ENCODE data around the gene SCAMP5. TPM values are rescaled to one million over a fixed set of nuclear protein-coding genes. Genes with fewer than 3 reads are reported as not detected.

SCAMP5 gene
- total RNA-seq, 1 experiment from 2014 or later, result 7.0 TPM

- ATAC-seq (no peak), DNase-seq (no peak)
- 0 out of 2 replicates have a peak overlapping the region, but pooled peaks have one; percentile 26 for H3K9ac ChIP-seq (ENCODE audit: low read length)
- H3K27me3 ChIP-seq (ENCODE audit: low read length), result no peaks in the 10 kb centered on the region
- 0 out of 2 replicates have a peak, but pooled peaks cover 22% of the 10 kb centered on the region for H3K79me2 ChIP-seq (ENCODE audit: low read length)
- no peaks in the 10 kb centered on the region for H3K36me3 ChIP-seq (ENCODE audit: low read depth, low read length)
- H3K4me2 ChIP-seq (ENCODE audit: low read length), result peak overlapping the region; percentile 55; the same call in 1 of the 2 replicates
- no peak for TF ChIP-seq EZH2 (IDR thresholded peaks at IDR 0.05; ENCODE audit: low read length, unreplicated experiment)
- TF ChIP-seq CTCF (conservative IDR thresholded peaks at IDR 0.05; ENCODE audit: low read depth, low read length), result no peak
- TF ChIP-seq EZH2phosphoT487 (IDR thresholded peaks at IDR 0.05; ENCODE audit: borderline replicate concordance, low read length), result no peak
- no peak overlapping the region for H3K4me3 ChIP-seq (ENCODE audit: low read length)
- POLR2A ChIA-PET (ENCODE audit: unreplicated experiment), result no interaction called here
- no peaks in the 10 kb centered on the region for H3K9me2 ChIP-seq (replicated peaks; ENCODE audit: low read length)
- H3K9me3 ChIP-seq (ENCODE audit: low read length), result no peaks in the 10 kb centered on the region
- no peak overlapping the region for H2AFZ ChIP-seq (ENCODE audit: low read length)
- H3K4me1 ChIP-seq (ENCODE audit: insufficient read depth, low read length), result peaks cover 23% of the 10 kb centered on the region
- no TSS peak for BruUV-seq (replicated peaks)
- CTCF ChIA-PET, result interaction anchor here (0.6 to 1.4 kb wide), 3 partner anchors 11 to 174 kb away, joined by 3 to 7 read pairs (median 4); partner anchors contain the start of gene C15orf39
- intact Hi-C loops (cut with micrococcal nuclease), result no loop called here
- peak overlapping the region; percentile 43; the same call in 1 of the 2 replicates for H3K27ac ChIP-seq (ENCODE audit: low read length)
- H4K20me1 ChIP-seq (ENCODE audit: low read length), result no peaks in the 10 kb centered on the region
- H3F3A ChIP-seq (ENCODE audit: low read length, unreplicated experiment), result no peaks in the 10 kb centered on the region
Observed at GRCh38 chr15:75030023-75030413, 34.7 kb downstream of the SCAMP5 start.

GRCh38 chr15:75030424-75030823, 35.1 kb downstream of the SCAMP5 start:
- H3F3A ChIP-seq (ENCODE audit: low read length, unreplicated experiment), result no peaks in the 10 kb centered on the region
- peaks cover 23% of the 10 kb centered on the region for H3K4me1 ChIP-seq (ENCODE audit: insufficient read depth, low read length)
- no peaks in the 10 kb centered on the region for H3K9me2 ChIP-seq (replicated peaks; ENCODE audit: low read length)
- H3K4me2 ChIP-seq (ENCODE audit: low read length), result no peak overlapping the region
- no peaks in the 10 kb centered on the region for H3K27me3 ChIP-seq (ENCODE audit: low read length)
- no peak overlapping the region for H3K27ac ChIP-seq (ENCODE audit: low read length)
- no TSS peak for BruUV-seq (replicated peaks)
- ChIA-PET CTCF (interaction anchor here (0.6 kb wide), 1 partner anchor 12 kb away, joined by 3 read pairs; no protein-coding TSS in a partner anchor), POLR2A (ENCODE audit: unreplicated experiment) (no interaction called here)
- no peaks in the 10 kb centered on the region for H3K36me3 ChIP-seq (ENCODE audit: low read depth, low read length)
- H2AFZ ChIP-seq (ENCODE audit: low read length), result no peak overlapping the region
- H3K79me2 ChIP-seq (ENCODE audit: low read length), result 0 out of 2 replicates have a peak, but pooled peaks cover 22% of the 10 kb centered on the region
- no peak for DNase-seq
- no peak for ATAC-seq
- H3K9ac ChIP-seq (ENCODE audit: low read length), result no peak overlapping the region
- no peaks in the 10 kb centered on the region for H3K9me3 ChIP-seq (ENCODE audit: low read length)
- intact Hi-C loops (cut with micrococcal nuclease), result no loop called here
- H3K4me3 ChIP-seq (ENCODE audit: low read length), result no peak overlapping the region
- TF ChIP-seq CTCF (conservative IDR thresholded peaks at IDR 0.05; ENCODE audit: low read depth, low read length) (no peak), EZH2 (IDR thresholded peaks at IDR 0.05; ENCODE audit: low read length, unreplicated experiment) (no peak), EZH2phosphoT487 (IDR thresholded peaks at IDR 0.05; ENCODE audit: borderline replicate concordance, low read length) (no peak)
- no peaks in the 10 kb centered on the region for H4K20me1 ChIP-seq (ENCODE audit: low read length)

GRCh38 chr15:75031848-75032247, 36.5 kb downstream of the SCAMP5 start:
- no peaks in the 10 kb centered on the region for H4K20me1 ChIP-seq (ENCODE audit: low read length)
- no peak for TF ChIP-seq EZH2phosphoT487 (IDR thresholded peaks at IDR 0.05; ENCODE audit: borderline replicate concordance, low read length)
- no peak for TF ChIP-seq CTCF (conservative IDR thresholded peaks at IDR 0.05; ENCODE audit: low read depth, low read length)
- TF ChIP-seq EZH2 (IDR thresholded peaks at IDR 0.05; ENCODE audit: low read length, unreplicated experiment), result no peak
- no peaks in the 10 kb centered on the region for H3K27me3 ChIP-seq (ENCODE audit: low read length)
- H3K9me3 ChIP-seq (ENCODE audit: low read length), result no peaks in the 10 kb centered on the region
- DNase-seq (no peak), ATAC-seq (no peak)
- no TSS peak for BruUV-seq (replicated peaks)
- ChIA-PET CTCF (no interaction called here), POLR2A (ENCODE audit: unreplicated experiment) (no interaction called here)
- H3K9ac ChIP-seq (ENCODE audit: low read length), result no peak overlapping the region
- no peaks in the 10 kb centered on the region for H3F3A ChIP-seq (ENCODE audit: low read length, unreplicated experiment)
- no peak overlapping the region for H3K27ac ChIP-seq (ENCODE audit: low read length)
- no peaks in the 10 kb centered on the region for H3K9me2 ChIP-seq (replicated peaks; ENCODE audit: low read length)
- no peak overlapping the region for H3K4me2 ChIP-seq (ENCODE audit: low read length)
- intact Hi-C loops (cut with micrococcal nuclease), result no loop called here
- no peak overlapping the region for H2AFZ ChIP-seq (ENCODE audit: low read length)
- H3K79me2 ChIP-seq (ENCODE audit: low read length), result 0 out of 2 replicates have a peak, but pooled peaks cover 15% of the 10 kb centered on the region
- H3K36me3 ChIP-seq (ENCODE audit: low read depth, low read length), result 0 out of 2 replicates have a peak, but pooled peaks cover 2% of the 10 kb centered on the region
- H3K4me1 ChIP-seq (ENCODE audit: insufficient read depth, low read length), result peaks cover 30% of the 10 kb centered on the region
- no peak overlapping the region for H3K4me3 ChIP-seq (ENCODE audit: low read length)

Data from PC-3 (cell line).